GM18868 (cell line): ENCODE measurements around the gene ANKRD40CL.
"Not testable (repeated sequence)": the region's sequence is repeated elsewhere in the genome, so short reads cannot be mapped to it uniquely, and the experiment has no call there.

Source experiments
- ATAC-seq: cut with Tn5 transposase; IDR thresholded peaks from one replicate; pipeline ENCODE4 v1.9.1; 2021; ENCODE audit warnings: mild to moderate bottlenecking, moderate library complexity; ENCODE audit not compliant: unreplicated experiment

The ANKRD40CL gene

DNA sequence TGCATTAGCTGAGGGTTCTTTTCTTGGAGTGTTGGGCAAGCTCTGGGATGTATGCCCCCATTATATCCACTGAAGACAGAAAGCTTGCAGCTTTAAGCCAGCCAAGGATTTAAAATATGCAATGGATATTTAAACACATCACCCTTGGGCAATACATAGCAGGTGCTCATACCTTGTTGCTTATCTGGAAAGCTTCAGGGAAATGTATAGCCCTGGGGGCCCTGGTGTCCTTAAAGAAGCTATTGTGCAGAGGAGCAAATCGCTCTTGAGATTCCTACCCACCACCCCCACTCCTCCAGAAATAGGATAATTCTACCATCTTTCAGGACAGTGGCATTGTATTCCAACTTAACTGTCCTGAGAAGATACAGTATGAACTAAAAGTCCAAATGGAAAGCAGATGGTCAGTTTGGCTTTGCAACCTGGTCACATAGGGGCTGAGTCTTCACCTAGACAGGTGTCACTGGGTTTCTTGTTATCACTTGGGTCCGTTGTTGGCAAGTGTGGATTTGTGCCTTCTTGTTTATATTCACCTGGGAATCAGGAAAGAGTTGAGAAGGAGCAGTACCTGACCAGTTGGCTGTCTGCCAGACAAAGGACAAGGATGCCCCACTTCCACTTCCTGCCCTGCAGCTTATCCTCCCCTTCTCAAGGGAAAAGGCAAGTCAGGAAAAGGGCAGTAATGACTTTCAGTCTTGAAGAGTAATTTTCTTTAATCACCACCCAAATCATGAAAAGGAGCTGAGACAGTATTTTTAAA lies 3.4 kb downstream of the ANKRD40CL start:
- no peak for ATAC-seq

DNA sequence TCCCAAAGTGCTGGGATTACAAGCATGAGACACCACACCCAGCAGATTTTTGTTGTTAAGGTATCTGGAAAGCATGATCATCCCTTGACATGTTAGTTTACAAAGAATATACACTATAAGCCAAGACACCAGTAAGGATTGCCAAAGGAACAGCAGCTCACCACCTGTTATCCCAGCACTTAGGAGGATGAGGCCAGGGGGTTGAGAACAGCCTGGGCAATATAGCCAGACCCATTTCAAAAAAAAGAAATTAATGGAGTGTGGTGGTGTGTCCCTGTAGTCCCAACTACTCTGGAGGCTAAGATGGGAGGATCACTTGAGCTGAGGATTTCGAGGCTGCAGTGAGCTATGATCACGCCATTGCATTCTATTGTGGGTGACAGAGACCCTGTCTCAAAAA lies 5.1 kb downstream of the ANKRD40CL start:
- ATAC-seq = no peak

DNA sequence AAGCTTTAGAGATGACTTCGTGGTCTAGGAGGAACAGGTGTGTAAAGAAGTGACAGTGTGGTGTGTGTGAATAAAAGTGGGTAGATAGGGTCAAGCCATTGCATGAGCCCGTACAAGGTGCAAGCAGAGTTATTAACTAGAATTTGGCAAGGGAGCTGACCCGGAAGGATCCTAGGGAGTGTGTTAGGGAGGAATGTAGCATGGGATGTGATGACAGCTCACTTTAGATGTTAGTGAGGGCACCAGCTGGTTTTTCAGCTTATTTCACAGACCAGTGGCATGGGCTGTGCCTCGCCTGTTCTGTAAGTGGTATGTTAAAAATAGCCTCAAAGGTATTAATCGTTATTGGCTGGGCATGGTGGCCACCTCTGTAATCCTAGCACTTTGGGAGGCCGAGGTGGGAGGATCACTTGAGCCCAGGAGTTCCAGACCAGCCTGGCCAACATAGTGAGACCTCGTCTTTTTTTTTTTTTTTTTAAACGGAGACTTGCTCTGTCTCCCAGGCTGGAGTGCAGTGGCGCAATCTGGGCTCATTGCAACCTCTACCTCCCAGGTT lies 8.3 kb downstream of the ANKRD40CL start:
- no peak for ATAC-seq

DNA sequence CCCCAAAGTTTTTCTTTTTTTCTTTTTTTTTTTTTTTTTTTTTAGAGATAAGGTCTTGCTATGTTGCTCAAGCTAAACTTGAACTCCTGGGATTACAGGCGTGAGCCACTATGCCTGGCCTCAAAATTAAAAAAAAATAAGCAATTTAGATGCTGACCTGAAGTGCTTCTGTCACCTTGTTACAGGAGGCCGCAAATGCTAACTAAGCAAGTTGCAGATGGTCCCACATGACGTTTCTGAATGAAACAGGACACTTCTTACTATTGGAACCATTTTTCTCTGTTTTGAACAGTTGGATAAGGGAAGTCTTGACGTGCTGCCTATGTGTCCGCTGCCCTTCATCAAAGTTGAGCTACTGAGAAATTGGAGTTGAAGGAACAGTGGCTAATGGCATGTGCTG lies 8.8 kb downstream of the ANKRD40CL start:
- no peak for ATAC-seq

DNA sequence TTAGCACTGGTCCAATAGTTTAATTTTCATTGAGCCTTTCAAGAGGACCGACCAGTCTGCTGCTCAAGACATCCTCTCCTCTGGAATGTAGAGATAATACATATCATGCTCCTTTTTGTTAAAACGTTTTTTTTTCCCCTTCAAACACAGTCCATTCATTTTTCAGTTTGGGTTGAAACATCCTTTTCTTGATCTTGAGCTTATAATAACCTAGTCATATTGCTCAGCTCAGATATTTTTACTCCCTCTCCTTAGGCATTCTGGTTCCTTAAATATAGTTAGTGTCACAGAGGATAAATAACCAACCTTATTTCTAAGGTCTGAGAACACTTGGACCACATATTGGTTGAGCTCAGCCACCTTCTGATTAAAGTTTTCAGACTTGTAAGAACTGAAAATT lies 12.8 kb downstream of the ANKRD40CL start:
- ATAC-seq = no peak

DNA sequence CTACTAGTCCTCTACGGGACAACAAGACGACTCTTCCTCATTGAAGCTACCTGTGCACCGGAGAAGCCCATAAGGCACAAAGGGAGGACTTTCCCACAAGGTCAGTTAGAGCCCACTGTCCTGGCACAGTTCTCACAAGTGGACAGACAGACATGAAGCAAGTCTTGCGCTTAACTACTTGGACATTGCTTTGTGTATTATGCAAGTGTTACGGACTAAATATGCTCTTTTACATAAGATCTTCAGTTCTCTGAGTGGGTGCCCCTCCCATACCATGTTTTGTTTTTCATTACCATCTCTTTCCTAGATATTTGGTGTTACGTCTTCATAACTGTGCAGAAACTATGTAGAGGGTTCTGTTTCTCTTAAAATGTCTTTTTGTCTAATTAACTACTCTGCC lies 18.1 kb downstream of the ANKRD40CL start:
- ATAC-seq = no peak

DNA sequence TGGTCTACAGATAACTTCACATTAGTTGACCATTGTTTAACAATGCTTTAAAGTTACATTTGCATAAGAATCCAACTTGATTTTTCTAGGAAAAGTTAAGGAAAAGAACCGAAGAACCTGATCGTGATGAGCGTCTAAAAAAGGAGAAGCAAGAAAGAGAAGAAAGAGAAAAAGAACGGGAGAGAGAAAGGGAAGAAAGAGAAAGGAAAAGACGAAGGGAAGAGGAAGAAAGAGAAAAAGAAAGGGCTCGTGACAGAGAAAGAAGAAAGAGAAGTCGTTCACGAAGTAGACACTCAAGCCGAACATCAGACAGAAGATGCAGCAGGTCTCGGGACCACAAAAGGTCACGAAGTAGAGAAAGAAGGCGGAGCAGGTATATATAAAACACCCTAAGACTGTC lies 21.7 kb downstream of the ANKRD40CL start:
- no peak for ATAC-seq

DNA sequence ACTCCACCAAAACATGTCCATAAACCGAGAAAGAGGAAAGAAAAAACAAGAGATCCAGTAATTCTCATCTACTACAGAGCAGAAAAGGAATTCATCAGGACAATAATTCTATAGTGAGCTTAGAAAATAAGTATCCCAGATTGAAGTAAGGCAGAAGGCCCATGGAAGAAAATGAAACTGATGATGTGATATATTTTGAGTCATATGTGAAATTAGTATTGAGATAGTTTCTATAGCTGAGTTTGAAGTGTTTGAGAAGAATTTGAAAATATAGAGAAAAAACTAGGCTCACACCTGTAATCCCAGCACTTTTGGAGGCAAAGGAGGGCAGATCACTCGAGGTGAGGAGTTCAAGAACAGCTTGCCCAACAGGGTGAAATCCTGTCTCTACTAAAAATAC lies 28.2 kb downstream of the ANKRD40CL start:
- ATAC-seq = no peak

DNA sequence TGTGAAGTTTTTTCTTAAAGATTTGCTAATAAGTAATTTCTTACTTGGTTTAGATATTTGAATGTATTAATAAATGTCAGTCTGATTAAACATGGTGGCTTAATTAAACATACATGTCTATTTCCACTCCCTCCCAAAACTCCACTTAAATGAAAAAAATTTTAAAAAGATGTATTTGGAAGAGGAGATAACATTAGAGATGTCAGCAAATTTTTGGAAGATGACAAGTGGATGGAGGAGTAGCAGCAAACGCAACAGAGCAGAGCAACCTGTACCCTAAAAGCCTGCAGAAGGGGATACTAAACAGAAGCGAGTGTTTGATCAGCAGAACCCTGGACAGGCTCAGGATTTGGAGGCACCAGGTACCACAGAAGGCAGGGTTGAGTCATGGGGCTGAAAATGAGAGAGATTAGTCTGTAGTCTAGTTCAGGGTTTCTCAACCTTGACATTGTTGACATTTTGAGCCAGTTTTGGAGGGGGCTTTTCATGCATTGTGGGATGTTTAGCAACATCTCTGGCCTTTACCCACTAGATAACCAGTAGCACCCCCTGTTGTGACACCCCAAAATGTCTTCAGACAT lies 30.1 kb downstream of the ANKRD40CL start:
- ATAC-seq = no peak

DNA sequence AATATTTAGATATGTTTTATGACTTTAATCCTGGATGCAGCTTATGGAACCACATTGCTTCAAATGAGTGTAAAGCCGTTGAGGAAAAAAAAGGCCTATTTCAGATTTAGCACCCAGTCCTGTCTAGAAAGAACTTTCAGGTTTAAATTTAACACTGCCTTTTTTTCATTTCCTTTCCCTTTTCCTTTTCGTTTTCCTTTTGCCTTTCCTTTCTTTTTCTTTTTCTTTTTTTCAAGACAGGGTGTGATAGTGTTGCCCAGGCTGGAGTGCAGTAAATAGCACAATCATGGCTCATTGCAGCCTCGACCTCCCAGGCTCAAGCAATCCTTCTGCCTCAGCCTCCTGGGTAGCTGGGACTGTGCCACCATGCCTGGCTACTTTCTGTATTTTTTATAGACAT lies 32.0 kb downstream of the ANKRD40CL start:
- ATAC-seq = no peak

DNA sequence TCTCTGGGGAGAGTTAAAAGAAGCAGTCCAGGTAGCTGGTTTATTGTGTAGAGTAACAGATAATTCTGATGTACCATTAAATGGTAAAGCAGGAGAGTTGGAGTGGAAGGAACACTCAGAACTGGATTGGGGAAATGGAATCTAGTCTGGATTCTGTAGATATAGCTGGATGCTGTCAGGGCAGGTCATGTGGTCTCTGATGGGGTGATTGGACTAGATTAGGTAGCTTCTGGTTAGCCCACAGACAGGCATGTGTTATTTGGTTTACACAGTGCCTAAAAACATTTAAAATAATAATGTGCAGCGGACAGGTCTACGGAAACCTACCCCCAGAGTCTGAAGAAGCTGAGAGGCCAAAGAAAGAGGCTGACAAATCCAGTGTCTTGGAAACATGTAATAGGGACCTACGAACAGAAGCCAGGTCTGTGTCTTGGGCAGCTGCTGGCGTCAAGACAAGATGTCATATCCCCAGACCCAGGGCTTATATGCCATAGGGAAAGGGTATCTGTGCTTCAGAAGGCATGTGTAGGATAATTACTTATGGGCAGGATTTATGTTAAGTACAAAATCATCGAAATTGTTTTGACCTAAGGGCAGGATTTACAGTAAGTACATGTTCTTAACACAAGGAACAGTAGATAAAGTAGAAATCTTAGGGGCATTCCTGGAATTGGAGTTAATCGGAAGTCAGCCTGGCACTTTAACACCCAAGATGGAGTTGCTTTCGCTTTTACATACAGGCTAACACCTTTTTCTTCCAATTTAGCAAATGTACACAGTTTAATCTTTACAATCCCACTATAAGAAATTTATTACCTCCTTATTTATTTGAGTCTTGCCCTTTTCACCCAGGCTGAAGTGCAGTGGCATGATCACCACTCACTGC lies 35.5 kb downstream of the ANKRD40CL start:
- ATAC-seq = no peak

DNA sequence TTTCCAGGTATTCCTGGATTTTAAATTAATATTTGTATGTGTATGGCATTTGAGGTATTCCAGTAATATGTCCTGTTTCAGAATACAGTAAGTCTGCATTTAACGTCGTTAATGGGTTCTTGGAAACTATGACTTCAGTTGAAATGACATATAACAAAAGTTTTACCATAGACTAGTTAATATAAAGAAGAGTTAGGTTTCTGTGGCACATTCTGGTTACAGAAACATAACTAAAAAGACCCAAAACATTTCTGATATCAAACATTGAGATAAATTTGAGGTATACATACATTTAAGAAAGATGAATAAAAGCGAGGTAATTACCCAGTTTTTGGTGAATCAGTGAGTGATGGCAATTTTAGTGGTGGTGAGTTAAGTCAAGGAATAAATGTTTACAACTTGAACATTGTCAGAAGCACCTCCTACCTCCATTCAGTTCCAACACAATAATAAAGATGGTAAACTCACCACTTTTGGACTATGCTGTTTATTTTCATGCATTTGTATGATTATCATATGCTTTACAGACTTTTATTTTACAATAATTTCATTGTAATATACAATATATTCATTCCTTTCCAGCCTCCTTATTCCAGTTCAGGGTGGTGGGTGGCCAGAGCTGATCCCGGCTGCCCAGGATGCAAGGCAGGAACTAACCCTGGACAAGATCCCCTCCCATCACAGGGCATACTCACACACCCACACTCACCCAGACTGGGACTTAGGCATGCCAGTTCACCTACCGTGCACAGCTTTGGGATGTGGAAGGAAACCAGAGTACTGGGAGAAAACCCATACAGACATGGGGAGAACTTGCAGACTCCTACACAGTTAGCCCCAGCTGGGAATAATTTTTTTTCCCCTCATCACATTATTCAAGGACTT lies 38.2 kb downstream of the ANKRD40CL start:
- no peak for ATAC-seq

DNA sequence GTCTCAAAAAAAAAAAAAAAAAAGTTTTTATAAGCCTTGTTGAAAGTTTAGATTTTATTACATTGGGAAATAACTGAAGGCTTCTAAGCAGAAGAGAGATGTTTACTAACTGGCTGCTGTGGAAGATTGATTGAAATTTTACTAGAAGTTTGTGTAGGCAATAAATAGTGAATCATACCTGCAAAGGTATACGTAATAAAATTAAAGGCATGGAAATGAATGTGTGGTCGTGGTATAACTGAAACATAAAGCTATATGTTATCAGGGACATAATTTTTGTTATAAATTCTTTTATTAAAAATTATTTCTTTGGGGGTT lies 39.2 kb downstream of the ANKRD40CL start:
- no peak for ATAC-seq

DNA sequence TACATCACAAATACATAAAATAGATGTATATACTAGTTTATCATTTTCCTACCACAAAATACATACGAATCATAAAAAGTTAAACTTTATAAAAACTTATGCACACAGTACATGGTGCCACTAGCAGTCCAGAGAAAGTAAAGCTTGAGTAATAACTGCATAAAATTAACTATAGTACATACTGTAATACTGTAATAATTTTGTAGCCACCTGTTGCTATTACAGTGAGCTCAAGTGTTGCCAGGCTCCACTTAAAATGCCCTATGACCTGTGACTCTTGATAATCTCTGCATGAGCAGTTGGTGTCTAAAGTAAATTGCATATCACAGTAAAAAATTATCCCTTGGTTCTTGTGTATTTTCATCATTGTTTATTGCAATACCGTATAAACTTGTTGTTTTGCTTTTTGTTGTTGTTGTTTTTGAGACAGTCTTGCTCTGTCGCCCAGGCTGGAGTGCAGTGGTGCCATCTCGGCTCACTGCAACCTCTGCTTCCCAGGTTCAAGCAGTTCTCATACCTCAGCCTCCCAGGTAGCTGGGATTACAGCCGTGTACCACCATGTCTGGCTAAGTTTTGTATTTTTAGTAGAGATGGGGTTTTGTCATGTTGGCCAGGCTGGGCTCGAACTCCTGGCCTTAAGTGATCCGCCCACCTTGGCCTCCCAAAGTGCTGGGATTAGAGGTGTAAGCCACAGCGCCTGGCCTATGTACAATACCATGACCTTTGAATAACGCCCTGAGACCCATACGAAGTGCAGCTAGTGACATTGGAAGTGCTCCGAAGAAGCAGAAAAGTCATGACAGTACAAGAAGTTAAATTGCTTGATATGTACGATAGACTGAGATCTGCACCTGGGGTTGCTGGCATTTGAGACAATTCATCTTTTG lies 41.3 kb downstream of the ANKRD40CL start:
- ATAC-seq = no peak

DNA sequence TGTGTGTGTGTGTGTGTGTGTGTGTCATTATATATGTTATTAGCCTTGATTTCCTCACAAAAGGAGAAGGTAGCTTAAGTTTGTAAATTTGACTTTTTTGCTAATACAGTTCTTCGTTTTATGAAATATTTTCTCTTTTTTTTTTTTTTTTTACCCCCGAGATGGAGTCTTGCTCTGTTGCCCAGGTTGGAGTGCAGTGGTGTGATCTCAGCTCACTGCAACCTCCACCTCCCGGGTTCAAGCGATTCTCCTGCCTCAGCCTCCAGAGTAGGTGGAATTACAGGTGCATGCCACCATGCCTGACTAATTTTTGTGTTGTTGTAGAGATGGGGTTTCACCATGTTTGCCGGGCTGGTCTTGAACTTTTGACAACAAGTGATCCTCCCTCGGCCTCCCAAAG lies 42.7 kb downstream of the ANKRD40CL start:
- ATAC-seq = not testable (repeated sequence)

DNA sequence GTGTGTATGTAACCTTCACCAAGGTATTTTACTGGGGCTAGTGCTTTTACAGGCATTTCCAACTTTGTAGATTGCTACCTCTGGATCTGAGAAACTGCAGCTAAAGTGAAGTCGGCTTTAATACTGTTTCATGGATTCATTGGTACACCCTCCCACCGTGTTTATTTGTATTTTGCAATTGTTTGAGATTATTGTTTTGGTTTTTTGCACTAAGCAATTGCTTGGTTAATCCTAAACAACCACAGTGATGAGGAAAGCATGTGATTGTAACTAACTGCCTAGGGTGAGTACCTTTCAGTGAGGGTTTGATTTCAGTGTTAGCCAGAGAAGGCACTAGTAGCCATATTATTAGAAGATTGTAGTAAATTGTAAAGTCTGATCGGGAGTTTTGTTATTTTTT lies 44.6 kb downstream of the ANKRD40CL start:
- no peak for ATAC-seq

DNA sequence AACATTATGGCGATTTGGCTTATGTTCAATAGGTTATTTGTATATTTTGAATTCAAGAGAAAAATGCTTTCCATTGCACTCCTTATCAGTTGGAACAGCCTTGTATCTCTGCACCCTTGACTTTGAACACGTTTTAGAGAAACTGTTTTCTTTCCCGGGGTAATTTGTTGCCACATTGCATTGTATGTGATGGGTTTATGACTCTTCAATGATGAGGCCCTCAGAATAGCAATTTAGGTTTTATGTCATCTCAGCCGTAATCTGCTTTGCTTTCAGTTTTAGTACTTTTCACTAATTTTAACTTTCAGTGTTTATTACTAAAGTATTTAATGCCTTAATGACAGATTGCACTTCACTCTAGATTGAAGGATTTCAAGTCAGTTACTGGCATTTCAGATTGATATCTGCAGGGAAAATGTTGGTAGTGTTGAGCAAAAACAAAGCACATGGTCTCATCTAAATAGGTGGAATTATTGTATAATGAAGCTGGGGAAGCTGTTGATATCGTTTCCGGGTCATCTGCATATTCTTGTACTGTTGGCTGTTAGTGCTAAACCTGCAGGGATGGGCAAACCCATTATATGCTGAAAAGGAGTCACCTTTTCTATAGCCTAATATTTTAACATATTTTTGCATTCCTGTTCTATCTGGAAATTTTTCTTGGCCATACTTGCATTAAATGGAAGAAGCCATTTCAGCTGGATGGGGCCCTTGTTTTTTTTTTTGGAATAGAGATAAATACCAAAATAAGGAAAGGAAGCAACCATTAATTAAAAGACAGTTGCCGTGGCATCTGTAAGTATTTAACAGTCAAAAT lies 45.9 kb downstream of the ANKRD40CL start:
- ATAC-seq = no peak

DNA sequence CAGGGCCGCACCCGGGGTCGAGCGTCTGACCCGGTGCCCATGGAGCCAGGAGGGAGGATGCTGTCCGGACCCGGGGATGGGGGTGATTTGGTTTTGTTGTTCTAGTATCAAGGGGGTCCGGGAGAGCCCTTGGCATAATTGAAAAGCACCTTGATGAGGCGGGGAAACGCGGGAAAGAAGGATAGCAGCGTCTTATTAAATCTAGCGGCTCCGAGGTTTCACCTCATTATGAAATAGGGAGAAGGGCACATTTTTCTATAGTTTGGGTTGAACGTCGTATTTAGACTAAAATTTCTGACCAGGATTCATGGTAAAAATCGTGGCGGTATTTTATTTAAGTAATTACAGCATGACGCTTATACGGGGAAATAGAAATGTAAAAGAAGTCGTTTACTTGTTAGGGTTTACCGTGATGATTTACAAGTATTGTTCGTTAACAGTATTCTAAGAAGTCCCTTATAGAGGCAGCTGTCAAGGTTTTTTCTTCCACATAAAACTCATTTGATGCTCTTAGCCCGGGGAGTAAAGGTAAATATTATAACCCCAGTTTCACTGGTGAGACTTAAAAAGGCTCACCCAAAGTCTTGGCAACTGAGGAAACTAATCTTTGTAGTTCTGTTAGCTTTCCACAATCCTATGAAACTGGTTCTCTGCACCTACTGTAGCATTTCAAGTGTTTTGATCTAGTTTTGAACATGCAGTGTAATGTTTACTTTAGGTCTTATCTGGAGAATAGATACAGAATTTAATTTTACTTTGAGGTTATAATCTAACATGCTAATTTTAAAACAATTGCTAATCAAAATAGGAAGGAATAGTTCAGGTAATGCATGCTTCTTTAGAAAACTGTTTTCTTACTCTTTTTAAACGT lies 47.2 kb downstream of the ANKRD40CL start:
- no peak for ATAC-seq
